Mesodermal cell (in vitro differentiated cells): ENCODE measurements around the gene JPH3.
"Not testable (repeated sequence)": the region's sequence is repeated elsewhere in the genome, so short reads cannot be mapped to it uniquely, and the experiment has no call there.

Experiments
- H3K27ac ChIP-seq: 2 replicates; pipeline ENCODE4 v1.7.0; 2013; ENCODE audit warnings: mild to moderate bottlenecking, low read depth, low read length, moderate library complexity; ENCODE audit not compliant: severe bottlenecking
- H3K36me3 ChIP-seq: 2 replicates; pipeline ENCODE4 v1.7.1; 2013; ENCODE audit warnings: mild to moderate bottlenecking, low read length, moderate library complexity; ENCODE audit not compliant: control insufficient read depth, insufficient read depth
- H3K4me1 ChIP-seq: one replicate; pipeline ENCODE4 v1.7.1; 2013; ENCODE audit warnings: mild to moderate bottlenecking, low read length; ENCODE audit not compliant: insufficient read depth, control insufficient read depth, poor library complexity, severe bottlenecking
- H3K4me3 ChIP-seq: 2 replicates; pipeline ENCODE4 v1.7.0; 2013; ENCODE audit warnings: low read length, control low read depth, mild to moderate bottlenecking; ENCODE audit not compliant: insufficient read depth, poor library complexity, severe bottlenecking; ENCODE audit errors: extremely low read depth
- H3K9me3 ChIP-seq: 2 replicates; pipeline ENCODE4 v1.7.1; 2013; ENCODE audit warnings: mild to moderate bottlenecking, low read length, moderate library complexity; ENCODE audit not compliant: control insufficient read depth
- WGBS, 2 experiments: methylation state at CpG; one replicate each; pipeline ENCODE4 v1.1.5; 2013; ENCODE audit warnings: missing lambda C conversion rate in 2 of 2; ENCODE audit not compliant: insufficient coverage in 2 of 2; 5-methylcytosine and 5-hydroxymethylcytosine counted together

Gene JPH3

GRCh38 chr16:87667946-87668345, 65.6 kb downstream of the JPH3 start:
- Histone ChIP-seq H3K4me3 (no peak overlapping the region), H3K9me3 (no peaks in the 10 kb centered on the region), H3K27ac (no peak overlapping the region), H3K4me1 (no peaks in the 10 kb centered on the region), H3K36me3 (no peaks in the 10 kb centered on the region)
- 94 to 95% methylated on average over 16 to 19 of the region's 19 CpGs for WGBS, 2 experiments

GRCh38 chr16:87669672-87670071, 67.4 kb downstream of the JPH3 start:
- Histone ChIP-seq H3K4me1 (no peaks in the 10 kb centered on the region), H3K36me3 (no peaks in the 10 kb centered on the region), H3K9me3 (no peaks in the 10 kb centered on the region), H3K4me3 (no peak overlapping the region), H3K27ac (no peak overlapping the region)
- WGBS, 2 experiments = 87 to 91% methylated on average over 14 to 21 of the region's 21 CpGs

GRCh38 chr16:87671221-87671620, 68.9 kb downstream of the JPH3 start:
- Histone ChIP-seq H3K27ac (no peak overlapping the region), H3K4me3 (no peak overlapping the region), H3K4me1 (peaks cover 4% of the 10 kb centered on the region), H3K9me3 (no peaks in the 10 kb centered on the region), H3K36me3 (no peaks in the 10 kb centered on the region)
- 86 to 93% methylated on average over 9 to 11 of the region's 13 CpGs for WGBS, 2 experiments

GRCh38 chr16:87671715-87672270, 69.5 kb downstream of the JPH3 start:
- Histone ChIP-seq H3K36me3 (no peaks in the 10 kb centered on the region), H3K4me1 (peaks cover 4% of the 10 kb centered on the region), H3K4me3 (no peak overlapping the region), H3K9me3 (no peaks in the 10 kb centered on the region), H3K27ac (no peak overlapping the region)
- 91 to 95% methylated on average over 8 to 12 of the region's 20 CpGs for WGBS, 2 experiments

GRCh38 chr16:87674419-87674818, 72.1 kb downstream of the JPH3 start:
- no peak overlapping the region for H3K27ac ChIP-seq
- H3K4me1 ChIP-seq = peaks cover 4% of the 10 kb centered on the region
- no peaks in the 10 kb centered on the region for H3K36me3 ChIP-seq
- no peaks in the 10 kb centered on the region for H3K9me3 ChIP-seq
- 93 to 100% methylated on average over 3 of the region's 5 CpGs for WGBS, 2 experiments
- H3K4me3 ChIP-seq = no peak overlapping the region

- H3K4me1 ChIP-seq = peaks cover 4% of the 10 kb centered on the region
- WGBS, 2 experiments = 44 to 74% methylated on average over 4 to 9 of the region's 15 CpGs
- H3K27ac ChIP-seq = no peak overlapping the region
- H3K4me3 ChIP-seq = no peak overlapping the region
- no peaks in the 10 kb centered on the region for H3K36me3 ChIP-seq
- H3K9me3 ChIP-seq = no peaks in the 10 kb centered on the region
Observed at GRCh38 chr16:87675111-87675719, 72.9 kb downstream of the JPH3 start.

- Histone ChIP-seq H3K4me1 (peaks cover 4% of the 10 kb centered on the region), H3K4me3 (no peak overlapping the region), H3K36me3 (no peaks in the 10 kb centered on the region), H3K27ac (no peak overlapping the region), H3K9me3 (no peaks in the 10 kb centered on the region)
- 90 to 100% methylated on average over 3 of the region's 5 CpGs for WGBS, 2 experiments
Observed at GRCh38 chr16:87677830-87678229, 75.5 kb downstream of the JPH3 start.

- H3K4me3 ChIP-seq = no peak overlapping the region
- no peaks in the 10 kb centered on the region for H3K9me3 ChIP-seq
- no peaks in the 10 kb centered on the region for H3K36me3 ChIP-seq
- peaks cover 4% of the 10 kb centered on the region for H3K4me1 ChIP-seq
- H3K27ac ChIP-seq = no peak overlapping the region
- WGBS, 2 experiments = 71 to 83% methylated on average over 7 to 14 of the region's 14 CpGs
Observed at GRCh38 chr16:87678618-87679017, 76.3 kb downstream of the JPH3 start.

- Histone ChIP-seq H3K36me3 (no peaks in the 10 kb centered on the region), H3K9me3 (no peaks in the 10 kb centered on the region), H3K4me3 (no peak overlapping the region), H3K27ac (no peak overlapping the region), H3K4me1 (peaks cover 4% of the 10 kb centered on the region)
- 93 to 94% methylated on average over 15 of the region's 18 CpGs for WGBS, 2 experiments
Observed at GRCh38 chr16:87679593-87680271, 77.4 kb downstream of the JPH3 start.

- no peak overlapping the region for H3K4me3 ChIP-seq
- 88 to 92% methylated on average over 11 to 17 of the region's 17 CpGs for WGBS, 2 experiments
- no peaks in the 10 kb centered on the region for H3K36me3 ChIP-seq
- no peak overlapping the region for H3K27ac ChIP-seq
- no peaks in the 10 kb centered on the region for H3K9me3 ChIP-seq
- H3K4me1 ChIP-seq = peaks cover 3% of the 10 kb centered on the region
Observed at GRCh38 chr16:87680272-87680644, 78.0 kb downstream of the JPH3 start.

GRCh38 chr16:87681051-87681602, 78.8 kb downstream of the JPH3 start:
- 95 to 97% methylated on average over 56 to 60 of the region's 60 CpGs for WGBS, 2 experiments
- H3K36me3 ChIP-seq, H3K4me1 ChIP-seq, H3K9me3 ChIP-seq, H3K4me3 ChIP-seq, H3K27ac ChIP-seq: not testable (repeated sequence)
